Urinary bladder (tissue), 4 donors: ENCODE results near the gene HSPA1L. TPM values are rescaled to one million over a fixed set of nuclear protein-coding genes. Genes with fewer than 3 reads are reported as not detected.

Source experiments
- DNase-seq: peaks from one replicate; pipeline ENCODE4 v3.0.0-alpha.2; 2015; ENCODE audit errors: extremely low spot score
- H3K27ac ChIP-seq: one replicate; pipeline ENCODE4 v1.5.1; 2013; ENCODE audit warnings: low read depth, mild to moderate bottlenecking, moderate library complexity
- H3K36me3 ChIP-seq: one replicate; pipeline ENCODE4 v1.6.1; 2013; ENCODE audit warnings: mild to moderate bottlenecking, moderate library complexity; ENCODE audit not compliant: insufficient read depth
- H3K4me1 ChIP-seq: one replicate; pipeline ENCODE4 v1.6.1; 2013; ENCODE audit warnings: mild to moderate bottlenecking, moderate library complexity; ENCODE audit not compliant: insufficient read depth
- H3K4me3 ChIP-seq: one replicate; pipeline ENCODE4 v1.5.1; 2013; ENCODE audit warnings: low read depth, low read length
- WGBS: extraction: QIAGEN DNeasy Blood & Tissue Kit; methylation state at CpG from one replicate; pipeline ENCODE4 v1.1.7; 2013; 5-methylcytosine and 5-hydroxymethylcytosine counted together
- polyA plus RNA-seq: library from polyadenylated mRNA; stranded (reverse); fragments of 200-250 nt; gene quantifications from one replicate; pipeline ENCODE4 v1.2.3, GENCODE V29; 2013
- small RNA-seq: library from RNA; depleted of rRNA; stranded (forward); fragments of <200 nt; gene quantifications from one replicate; pipeline ENCODE3, GENCODE V24; 2014
- total RNA-seq: library from RNA; depleted of rRNA; stranded (reverse); fragments of >200 nt; gene quantifications from one replicate; pipeline ENCODE4 v1.2.3, GENCODE V29; 2014
- donor health status: healthy with polysubstance abuse.
- donor health status: healthy.

The HSPA1L gene
- total and polyA plus RNA-seq, 2 donors = 2.5 to 2.9 TPM

DNA sequence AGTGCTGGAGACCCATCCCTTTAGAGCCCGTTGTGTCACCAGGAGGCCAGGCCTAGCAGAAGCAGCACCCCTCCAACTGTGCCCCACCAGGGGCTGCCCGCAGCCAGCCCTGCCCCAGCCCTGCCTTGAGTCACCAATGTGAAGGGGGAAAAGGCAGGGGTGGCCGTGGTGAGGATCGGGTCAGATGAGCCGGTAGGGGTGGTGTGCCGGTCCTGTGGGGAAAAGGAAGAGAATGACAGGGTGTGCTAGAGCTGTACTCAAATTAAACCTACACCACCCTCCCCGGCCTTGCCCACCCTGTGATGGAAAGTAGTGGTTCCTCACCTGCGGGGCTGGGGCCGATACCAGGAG lies 49.5 kb downstream of the HSPA1L start:
- Histone ChIP-seq H3K27ac (no peak overlapping the region), H3K4me1 (no peaks in the 10 kb centered on the region), H3K4me3 (no peak overlapping the region), H3K36me3 (no peaks in the 10 kb centered on the region)
- WGBS = 88% methylated on average over 9 of the region's 9 CpGs
- no peak for DNase-seq

DNA sequence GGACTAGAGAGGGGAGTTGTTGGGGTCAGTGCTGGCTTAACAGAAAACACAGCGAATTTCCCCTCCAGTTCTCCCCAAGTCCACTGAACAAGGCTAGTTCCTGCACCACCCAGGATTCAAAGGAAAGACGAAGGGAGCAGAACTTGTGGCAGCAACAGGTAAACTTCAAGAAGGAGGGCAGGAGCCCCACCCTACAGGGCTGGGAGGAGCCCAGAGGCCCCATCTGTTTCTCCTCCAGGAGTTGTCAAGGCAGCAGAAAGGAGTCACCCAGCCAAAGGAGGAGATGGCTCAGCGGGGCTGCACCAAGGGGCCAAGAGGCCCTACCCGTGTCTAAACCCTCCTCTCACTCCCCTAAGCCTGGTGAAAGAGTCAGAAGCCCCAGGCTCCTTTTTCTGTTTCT lies 50.9 kb downstream of the HSPA1L start:
- Histone ChIP-seq H3K36me3 (no peaks in the 10 kb centered on the region), H3K27ac (no peak overlapping the region), H3K4me3 (no peak overlapping the region), H3K4me1 (no peaks in the 10 kb centered on the region)
- WGBS = 66% methylated on average over 4 of the region's 4 CpGs
- no peak for DNase-seq

DNA sequence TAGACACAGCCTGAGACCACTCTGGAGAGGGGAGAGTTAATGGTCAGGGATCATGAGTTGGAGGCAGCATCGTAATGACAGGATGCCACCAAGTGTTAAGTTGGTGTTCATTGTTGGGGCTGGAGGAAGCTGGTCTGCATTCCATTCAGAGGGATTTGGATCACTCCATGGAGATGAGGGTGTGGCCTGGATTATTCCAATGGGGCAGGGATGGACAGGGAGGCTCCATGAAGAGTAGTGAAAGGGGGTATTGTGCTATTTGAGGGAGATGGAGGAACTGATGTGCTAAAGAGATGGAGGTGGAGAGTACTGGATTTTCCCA lies 51.5 kb downstream of the HSPA1L start:
- no peak overlapping the region for H3K27ac ChIP-seq

DNA sequence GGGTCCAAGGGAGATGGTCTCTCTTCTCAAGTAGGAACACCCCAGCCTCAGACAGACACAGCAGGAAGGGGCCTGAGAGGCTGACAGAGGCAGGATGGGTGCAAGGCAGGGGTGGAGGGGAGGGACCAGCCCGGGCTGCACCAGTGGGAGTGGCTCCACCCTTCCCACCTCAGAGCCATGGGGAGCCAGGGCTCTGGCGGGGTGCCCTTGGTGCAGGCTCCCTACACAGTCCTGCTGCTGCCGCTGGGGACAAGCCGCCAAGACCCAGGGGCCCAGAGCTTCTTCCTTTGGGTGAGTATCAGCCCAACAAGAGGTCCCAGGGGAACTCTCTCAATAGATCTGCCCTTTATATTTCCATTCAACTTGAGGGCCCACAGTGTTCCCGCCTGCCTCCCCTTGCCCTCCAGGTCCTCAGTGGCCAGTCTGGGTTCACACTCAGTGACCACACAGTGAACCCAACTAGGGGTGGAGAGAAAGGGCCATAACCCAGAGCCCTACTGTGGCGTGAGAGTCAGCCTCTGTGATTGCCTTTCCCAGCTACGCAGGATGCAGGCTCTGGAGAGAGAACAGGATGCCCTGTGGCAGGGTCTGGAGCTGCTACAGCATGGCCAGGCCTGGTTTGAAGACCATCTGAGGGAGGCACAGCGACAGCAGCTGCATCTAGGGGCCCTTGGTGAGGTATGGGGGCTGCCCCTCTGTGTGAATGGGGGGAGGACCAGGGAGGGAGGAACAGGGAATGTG lies 52.0 kb downstream of the HSPA1L start:
- Histone ChIP-seq H3K4me3 (no peak overlapping the region), H3K36me3 (no peaks in the 10 kb centered on the region), H3K4me1 (no peaks in the 10 kb centered on the region), H3K27ac (no peak overlapping the region)
- DNase-seq = no peak
- WGBS = 67% methylated on average over 8 of the region's 8 CpGs

More for the DNA sequence above, 51.5 kb downstream of the HSPA1L start:
- Histone ChIP-seq H3K4me3 (no peak overlapping the region), H3K4me1 (no peaks in the 10 kb centered on the region), H3K36me3 (no peaks in the 10 kb centered on the region)
- 14% methylated on average over 1 of the region's 1 CpG for WGBS
- DNase-seq = no peak

DNA sequence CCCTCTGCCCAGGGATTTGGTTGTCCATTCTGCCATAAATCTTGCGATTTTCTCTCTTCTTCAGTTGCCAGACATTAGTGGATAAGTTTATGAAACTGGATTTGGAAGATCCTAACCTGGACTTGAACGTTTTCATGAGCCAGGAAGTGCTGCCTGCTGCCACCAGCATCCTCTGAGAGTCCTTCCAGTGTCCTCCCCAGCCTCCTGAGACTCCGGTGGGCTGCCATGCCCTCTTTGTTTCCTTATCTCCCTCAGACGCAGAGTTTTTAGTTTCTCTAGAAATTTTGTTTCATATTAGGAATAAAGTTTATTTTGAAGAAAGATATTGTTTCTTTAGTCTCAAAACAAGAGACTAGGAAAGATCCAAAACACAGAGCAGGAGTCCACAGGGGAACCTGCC lies 52.7 kb downstream of the HSPA1L start, which contains the start of gene SAPCD1:
Gene SAPCD1, plus strand, starts transcription at position 301 of the 400 bp plus-strand sequence. CDS start 399 bp downstream, outside the sequence.
- Histone ChIP-seq H3K36me3 (no peaks in the 10 kb centered on the region), H3K4me1 (no peaks in the 10 kb centered on the region), H3K27ac (no peak within 1 kb of the TSS), H3K4me3 (no peak within 1 kb of the TSS)
- no peak for DNase-seq
- 70% methylated on average over 4 of the region's 4 CpGs for WGBS

DNA sequence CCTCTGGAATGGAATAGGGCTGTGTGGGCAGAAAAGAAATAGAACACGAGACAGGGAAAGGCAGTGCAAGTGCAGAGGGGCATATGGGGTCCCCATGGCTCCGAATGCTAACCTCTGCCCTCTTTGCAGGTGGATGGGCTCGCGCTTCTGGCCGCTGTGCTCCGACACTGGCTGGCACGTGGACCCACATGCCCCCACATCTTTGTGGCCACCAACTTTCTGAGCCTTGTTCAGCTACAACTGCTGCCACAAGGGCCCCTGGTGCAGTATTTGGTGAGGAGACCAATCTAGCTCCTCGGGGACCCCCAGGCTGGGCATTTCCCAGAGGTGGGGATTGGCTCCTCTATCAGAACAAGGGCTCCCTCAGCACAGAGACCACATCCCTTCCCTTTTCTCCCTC lies 53.7 kb downstream of the HSPA1L start:
- no peaks in the 10 kb centered on the region for H3K36me3 ChIP-seq
- 97% methylated on average over 8 of the region's 8 CpGs for WGBS
- DNase-seq = no peak
- H3K27ac ChIP-seq = no peak overlapping the region
- H3K4me3 ChIP-seq = no peak overlapping the region
- H3K4me1 ChIP-seq = no peaks in the 10 kb centered on the region

DNA sequence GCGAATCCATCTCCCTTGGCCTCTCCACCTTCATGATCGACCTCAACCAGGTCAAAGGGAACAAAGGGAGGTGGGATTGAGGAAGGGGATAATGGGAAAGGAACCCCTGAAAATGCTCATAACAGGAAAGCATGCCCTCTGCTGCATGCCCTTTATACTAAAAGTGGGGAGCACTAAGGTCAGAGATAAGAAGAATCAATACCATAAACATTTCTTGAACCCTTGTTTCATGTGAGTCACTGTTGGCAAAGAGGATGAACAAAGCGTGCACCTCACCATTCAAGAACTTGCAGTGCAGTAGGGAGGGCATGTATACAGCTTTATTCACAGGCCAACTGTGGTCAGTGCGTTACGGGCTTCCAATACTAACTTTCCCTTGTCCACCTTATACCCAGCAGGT lies 54.3 kb downstream of the HSPA1L start:
- no peak for DNase-seq
- WGBS = 91% methylated on average over 5 of the region's 5 CpGs
- H3K36me3 ChIP-seq = no peaks in the 10 kb centered on the region
- H3K27ac ChIP-seq = no peak overlapping the region
- no peak overlapping the region for H3K4me3 ChIP-seq
- no peaks in the 10 kb centered on the region for H3K4me1 ChIP-seq

Small RNA genes within 50 kb of the gene (small RNA-seq; reads per million reads assigned to genes)
- gene MSH5-SAPCD1 = not detected
- gene RF00019 = not detected
- not detected for gene SAPCD1
- gene SNORD48 = 119 reads per million, percentile 97 among the genes with 10 or more reads in this experiment
- gene SNORD52 = not detected

Other genes starting within 250 kb of the HSPA1L start
Only the 30 nearest of the 40 such genes appear.
- 73.8 TPM for gene BAG6, start 162.6 kb downstream of the HSPA1L start, total RNA-seq
- 193 TPM for gene BAG6, start 162.6 kb downstream of the HSPA1L start, polyA plus RNA-seq
- gene APOM, start 159.4 kb downstream of the HSPA1L start, total RNA-seq = 0.69 TPM
- 3.6 TPM for gene APOM, start 159.4 kb downstream of the HSPA1L start, polyA plus RNA-seq
- gene C6orf47, start 154.5 kb downstream of the HSPA1L start, total RNA-seq = 17.6 TPM
- gene C6orf47, start 154.5 kb downstream of the HSPA1L start, polyA plus RNA-seq = 29.7 TPM
- 10.0 TPM for gene GPANK1, start 150.3 kb downstream of the HSPA1L start, total RNA-seq
- 20.9 TPM for gene GPANK1, start 150.3 kb downstream of the HSPA1L start, polyA plus RNA-seq
- 44.3 TPM for gene CSNK2B, start 149.2 kb downstream of the HSPA1L start, total RNA-seq
- 151 TPM for gene CSNK2B, start 149.2 kb downstream of the HSPA1L start, polyA plus RNA-seq
- 6.0 TPM for gene LY6G5B, start 145.3 kb downstream of the HSPA1L start, total RNA-seq
- gene LY6G5B, start 145.3 kb downstream of the HSPA1L start, polyA plus RNA-seq = 7.2 TPM
- gene LY6G5C, start 134.2 kb downstream of the HSPA1L start, total RNA-seq = 0.37 TPM
- gene LY6G5C, start 134.2 kb downstream of the HSPA1L start, polyA plus RNA-seq = 4.0 TPM
- gene ABHD16A, start 112.0 kb downstream of the HSPA1L start, total RNA-seq = 42.6 TPM
- 56.4 TPM for gene ABHD16A, start 112.0 kb downstream of the HSPA1L start, polyA plus RNA-seq
- gene LY6G6F, start 108.4 kb downstream of the HSPA1L start, total RNA-seq = not detected
- gene LY6G6F, start 108.4 kb downstream of the HSPA1L start, polyA plus RNA-seq = not detected
- 3.1 TPM for gene LY6G6D, start 99.9 kb downstream of the HSPA1L start, total RNA-seq
- gene LY6G6D, start 99.9 kb downstream of the HSPA1L start, polyA plus RNA-seq = 1.7 TPM
- gene LY6G6C, start 93.5 kb downstream of the HSPA1L start, total RNA-seq = not detected
- not detected for gene LY6G6C, start 93.5 kb downstream of the HSPA1L start, polyA plus RNA-seq
- gene MPIG6B, start 91.9 kb downstream of the HSPA1L start, total RNA-seq = 0.32 TPM
- 0.62 TPM for gene MPIG6B, start 91.9 kb downstream of the HSPA1L start, polyA plus RNA-seq
- gene DDAH2, start 86.0 kb downstream of the HSPA1L start, total RNA-seq = 81.6 TPM
- 115 TPM for gene DDAH2, start 86.0 kb downstream of the HSPA1L start, polyA plus RNA-seq
- 200 TPM for gene CLIC1, start 78.8 kb downstream of the HSPA1L start, total RNA-seq
- 303 TPM for gene CLIC1, start 78.8 kb downstream of the HSPA1L start, polyA plus RNA-seq
- 14.8 TPM for gene MSH5, start 75.3 kb downstream of the HSPA1L start, total RNA-seq
- gene MSH5, start 75.3 kb downstream of the HSPA1L start, polyA plus RNA-seq = 2.9 TPM
- 0.90 TPM for gene SAPCD1, start 52.6 kb downstream of the HSPA1L start, total RNA-seq
- 1.3 TPM for gene SAPCD1, start 52.6 kb downstream of the HSPA1L start, polyA plus RNA-seq
- 0.42 TPM for gene VWA7, start 38.0 kb downstream of the HSPA1L start, total RNA-seq
- gene VWA7, start 38.0 kb downstream of the HSPA1L start, polyA plus RNA-seq = 0.39 TPM
- 16.7 TPM for gene VARS1, start 19.5 kb downstream of the HSPA1L start, total RNA-seq
- gene VARS1, start 19.5 kb downstream of the HSPA1L start, polyA plus RNA-seq = 34.4 TPM
- gene LSM2, start 8.3 kb downstream of the HSPA1L start, total RNA-seq = 22.5 TPM
- gene LSM2, start 8.3 kb downstream of the HSPA1L start, polyA plus RNA-seq = 69.4 TPM
- 152 TPM for gene HSPA1A, start 260 bp upstream of the HSPA1L start, total RNA-seq
- 374 TPM for gene HSPA1A, start 260 bp upstream of the HSPA1L start, polyA plus RNA-seq
- gene HSPA1B, start 12.5 kb upstream of the HSPA1L start, total RNA-seq = 137 TPM
- gene HSPA1B, start 12.5 kb upstream of the HSPA1L start, polyA plus RNA-seq = 269 TPM
- gene NEU1, start 47.5 kb upstream of the HSPA1L start, total RNA-seq = 18.4 TPM
- gene NEU1, start 47.5 kb upstream of the HSPA1L start, polyA plus RNA-seq = 52.1 TPM
- gene SLC44A4, start 63.7 kb upstream of the HSPA1L start, total RNA-seq = 3.3 TPM
- gene SLC44A4, start 63.7 kb upstream of the HSPA1L start, polyA plus RNA-seq = 4.2 TPM
- 33.1 TPM for gene EHMT2, start 82.4 kb upstream of the HSPA1L start, total RNA-seq
- 45.5 TPM for gene EHMT2, start 82.4 kb upstream of the HSPA1L start, polyA plus RNA-seq
- 4.8 TPM for gene ZBTB12, start 86.8 kb upstream of the HSPA1L start, total RNA-seq
- gene ZBTB12, start 86.8 kb upstream of the HSPA1L start, polyA plus RNA-seq = 10.1 TPM
- 4.0 TPM for gene C2, start 112.4 kb upstream of the HSPA1L start, total RNA-seq
- 10.0 TPM for gene C2, start 112.4 kb upstream of the HSPA1L start, polyA plus RNA-seq
- gene CFB, start 130.8 kb upstream of the HSPA1L start, total RNA-seq = 6.5 TPM
- 39.6 TPM for gene CFB, start 130.8 kb upstream of the HSPA1L start, polyA plus RNA-seq
- 39.8 TPM for gene NELFE, start 143.7 kb upstream of the HSPA1L start, total RNA-seq
- 53.6 TPM for gene NELFE, start 143.7 kb upstream of the HSPA1L start, polyA plus RNA-seq
- 28.9 TPM for gene SKIC2, start 143.9 kb upstream of the HSPA1L start, total RNA-seq
- 48.8 TPM for gene SKIC2, start 143.9 kb upstream of the HSPA1L start, polyA plus RNA-seq
- 8.5 TPM for gene DXO, start 156.9 kb upstream of the HSPA1L start, total RNA-seq
- 20.2 TPM for gene DXO, start 156.9 kb upstream of the HSPA1L start, polyA plus RNA-seq